Mesenchymal stem cell (in vitro differentiated cells and primary cell): ENCODE measurements around the gene NLRP5.
A peak's percentile ranks its signal among the peaks of the same experiment; 100 is the strongest.

ENCODE experiments used
- DNase-seq: peaks from one replicate; pipeline ENCODE4 v3.0.0-alpha.2; 2013
- H2AFZ ChIP-seq: one replicate; pipeline ENCODE4 v1.6.1; 2013; ENCODE audit warnings: low read depth, mild to moderate bottlenecking, control low read depth, inconsistent platforms, low read length, moderate library complexity
- H2AK5ac ChIP-seq: 2 replicates; pipeline ENCODE4 v1.6.1; 2013; ENCODE audit warnings: low read length, moderate library complexity, mild to moderate bottlenecking, inconsistent platforms; ENCODE audit not compliant: severe bottlenecking
- H2BK120ac ChIP-seq: one replicate; pipeline ENCODE4 v1.6.1; 2013; ENCODE audit warnings: low read depth, mild to moderate bottlenecking, inconsistent platforms, low read length, moderate library complexity
- H2BK12ac ChIP-seq, 2 experiments: one replicate each; pipeline ENCODE4 v1.6.1; 2013; ENCODE audit warnings: inconsistent platforms in 2 of 2, low read length in 2 of 2, mild to moderate bottlenecking in 2 of 2, moderate library complexity in 2 of 2, control low read depth in 1 of 2
- H2BK15ac ChIP-seq: one replicate; pipeline ENCODE4 v1.6.1; 2013; ENCODE audit warnings: mild to moderate bottlenecking, low read depth, inconsistent platforms; ENCODE audit not compliant: poor library complexity, severe bottlenecking
- H2BK5ac ChIP-seq: 2 replicates; pipeline ENCODE4 v1.6.1; 2013; ENCODE audit warnings: low read depth, mild to moderate bottlenecking, low read length, control low read depth, inconsistent platforms; ENCODE audit not compliant: poor library complexity, severe bottlenecking
- H3K14ac ChIP-seq, 2 experiments: one replicate each; pipeline ENCODE4 v1.6.1; 2013; ENCODE audit warnings: inconsistent platforms in 2 of 2, low read length in 2 of 2, control low read depth in 1 of 2, mild to moderate bottlenecking in 1 of 2, moderate library complexity in 1 of 2
- H3K18ac ChIP-seq, 2 experiments: one replicate each; pipeline ENCODE4 v1.6.1; 2013; ENCODE audit warnings: inconsistent platforms in 2 of 2, low read length in 2 of 2, control low read depth in 1 of 2, low read depth in 1 of 2, mild to moderate bottlenecking in 1 of 2
- H3K23ac ChIP-seq, 2 experiments: one replicate each; pipeline ENCODE4 v1.6.1; 2013; ENCODE audit warnings: inconsistent platforms in 2 of 2, low read length in 2 of 2, mild to moderate bottlenecking in 2 of 2, moderate library complexity in 2 of 2, control low read depth in 1 of 2
- H3K27ac ChIP-seq: 2 replicates; pipeline ENCODE4 v1.5.1; 2013; ENCODE audit warnings: mild to moderate bottlenecking, moderate library complexity, low read length, control low read depth, inconsistent platforms; ENCODE audit not compliant: poor library complexity, severe bottlenecking
- H3K27me3 ChIP-seq, 2 experiments: 2 replicates each; pipeline versions ENCODE4 v1.6.1 to v1.7.0; 2013; ENCODE audit warnings: low read length in 2 of 2, mild to moderate bottlenecking in 2 of 2, moderate library complexity in 2 of 2, control low read depth in 1 of 2, inconsistent platforms in 1 of 2; ENCODE audit not compliant: control insufficient read depth in 1 of 2, insufficient read depth in 1 of 2
- H3K36me3 ChIP-seq, 2 experiments: 2 replicates each; pipeline versions ENCODE4 v1.6.1 to v1.7.0; 2013; ENCODE audit warnings: low read length in 2 of 2, control low read depth in 1 of 2, inconsistent platforms in 1 of 2, low read depth in 1 of 2, mild to moderate bottlenecking in 1 of 2; ENCODE audit not compliant: insufficient read depth in 2 of 2, control insufficient read depth in 1 of 2
- H3K4ac ChIP-seq, 2 experiments: one replicate each; pipeline ENCODE4 v1.6.1; 2013; ENCODE audit warnings: inconsistent platforms in 2 of 2, low read length in 2 of 2, mild to moderate bottlenecking in 2 of 2, moderate library complexity in 2 of 2, control low read depth in 1 of 2, low read depth in 1 of 2
- H3K4me1 ChIP-seq: 2 replicates; pipeline ENCODE4 v1.6.1; 2013; ENCODE audit warnings: low read depth, low read length, control low read depth; ENCODE audit not compliant: control insufficient read depth, insufficient read depth
- H3K4me2 ChIP-seq: 2 replicates; pipeline ENCODE4 v1.6.1; 2013; ENCODE audit warnings: low read length, mild to moderate bottlenecking, inconsistent platforms; ENCODE audit not compliant: poor library complexity, severe bottlenecking
- H3K4me3 ChIP-seq, 2 experiments: 2 replicates each; pipeline versions ENCODE4 v1.5.1 to v1.7.0; 2013; ENCODE audit warnings: low read length in 2 of 2, mild to moderate bottlenecking in 2 of 2, control low read depth in 1 of 2, low read depth in 1 of 2; ENCODE audit not compliant: insufficient read depth in 1 of 2
- H3K79me1 ChIP-seq: replicated peaks from 2 replicates; pipeline ENCODE4 v1.6.1; 2013; ENCODE audit warnings: mild to moderate bottlenecking, control low read depth, low read length, inconsistent platforms; ENCODE audit not compliant: poor library complexity, severe bottlenecking
- H3K9ac ChIP-seq: 2 replicates; pipeline ENCODE4 v1.7.0; 2013; ENCODE audit warnings: mild to moderate bottlenecking, low read length, moderate library complexity
- H3K9me3 ChIP-seq: 2 replicates; pipeline ENCODE4 v1.7.0; 2013; ENCODE audit warnings: mild to moderate bottlenecking, low read length; ENCODE audit not compliant: control insufficient read depth
- H4K8ac ChIP-seq: one replicate; pipeline ENCODE4 v1.6.1; 2013; ENCODE audit warnings: inconsistent platforms, mild to moderate bottlenecking, low read length, moderate library complexity
- H4K91ac ChIP-seq: one replicate; pipeline ENCODE4 v1.6.1; 2013; ENCODE audit warnings: mild to moderate bottlenecking, low read length, inconsistent platforms
- WGBS: methylation state at CpG from one replicate; pipeline ENCODE4 v1.1.7; 2013; ENCODE audit warnings: mixed read lengths; 5-methylcytosine and 5-hydroxymethylcytosine counted together

Gene NLRP5

GRCh38 chr19:56079609-56080008 lies 93.0 kb downstream of the NLRP5 start:
- Histone ChIP-seq H3K27ac (no peak overlapping the region), H2BK15ac (no peak overlapping the region), H2AK5ac (no peak overlapping the region), H2BK12ac (no peak overlapping the region), H3K27me3 (no peaks in the 10 kb centered on the region), H2AFZ (no peak overlapping the region), H3K9ac (no peak overlapping the region), H3K79me1 (no peaks in the 10 kb centered on the region), H4K8ac (no peak overlapping the region), H3K36me3 (peaks cover 0 to under 1% of the 10 kb centered on the region in 2 experiments), H3K23ac (no peak overlapping the region), H4K91ac (no peak overlapping the region), H3K9me3 (no peaks in the 10 kb centered on the region), H3K4me3 (no peak overlapping the region), H3K14ac (no peak overlapping the region), H2BK5ac (no peak overlapping the region), H3K4me1 (peaks cover 14% of the 10 kb centered on the region), H3K4me2 (no peak overlapping the region), H3K4ac (no peak overlapping the region), H2BK120ac (no peak overlapping the region), H3K18ac (no peak overlapping the region)
- no peak for DNase-seq
- 70% methylated on average over 6 of the region's 7 CpGs for WGBS

GRCh38 chr19:56080669-56081401 lies 94.3 kb downstream of the NLRP5 start:
- Histone ChIP-seq H2BK5ac (no peak overlapping the region), H3K23ac (peak overlapping the region in 1 of 2 experiments; percentile 6), H2AFZ (peak overlapping the region; percentile 87), H3K14ac (peak overlapping the region in 1 of 2 experiments; percentile 30), H3K79me1 (peaks cover 9% of the 10 kb centered on the region), H3K27me3 (no peaks in the 10 kb centered on the region), H3K9me3 (no peaks in the 10 kb centered on the region), H2BK12ac (no peak overlapping the region), H4K91ac (no peak overlapping the region), H2AK5ac (no peak overlapping the region), H2BK15ac (no peak overlapping the region), H3K27ac (no peak overlapping the region), H3K18ac (peak overlapping the region in 1 of 2 experiments; percentile 84), H2BK120ac (no peak overlapping the region), H3K4me1 (peaks cover 22% of the 10 kb centered on the region), H3K9ac (peak overlapping the region; percentile 84), H3K36me3 (peaks cover 0 to 12% of the 10 kb centered on the region in 2 experiments), H3K4ac (no peak overlapping the region), H4K8ac (peak overlapping the region; percentile 1), H3K4me3 (peak overlapping the region; percentile 15 to 76), H3K4me2 (peak overlapping the region; percentile 48)
- 8% methylated on average over 34 of the region's 36 CpGs for WGBS
- DNase-seq: peak; percentile 90

- Histone ChIP-seq H2BK15ac (no peak overlapping the region), H3K18ac (no peak overlapping the region), H3K4me3 (no peak overlapping the region), H3K4me2 (no peak overlapping the region), H3K27ac (no peak overlapping the region), H3K9me3 (no peaks in the 10 kb centered on the region), H3K9ac (no peak overlapping the region), H3K4me1 (peaks cover 22% of the 10 kb centered on the region), H4K91ac (no peak overlapping the region), H3K4ac (no peak overlapping the region), H3K23ac (no peak overlapping the region), H2BK5ac (no peak overlapping the region), H3K79me1 (peaks cover 29% of the 10 kb centered on the region), H2BK120ac (no peak overlapping the region), H2AK5ac (no peak overlapping the region), H3K27me3 (no peaks in the 10 kb centered on the region), H4K8ac (no peak overlapping the region), H2BK12ac (no peak overlapping the region), H3K36me3 (peaks cover 3 to 37% of the 10 kb centered on the region in 2 experiments), H3K14ac (no peak overlapping the region), H2AFZ (no peak overlapping the region)
- DNase-seq: no peak
- 100% methylated on average over 1 of the region's 9 CpGs for WGBS
Observed at GRCh38 chr19:56083668-56084067, 97.1 kb downstream of the NLRP5 start.

GRCh38 chr19:56084835-56085536 lies 98.4 kb downstream of the NLRP5 start:
- H3K4me1 ChIP-seq: peaks cover 23% of the 10 kb centered on the region
- no peak overlapping the region for H3K27ac ChIP-seq
- H4K8ac ChIP-seq: no peak overlapping the region
- no peak overlapping the region for H2BK5ac ChIP-seq
- H2BK15ac ChIP-seq: no peak overlapping the region
- no peak overlapping the region for H2AK5ac ChIP-seq
- H3K9ac ChIP-seq: no peak overlapping the region
- H2AFZ ChIP-seq: no peak overlapping the region
- no peak overlapping the region for H3K18ac ChIP-seq
- no peak overlapping the region for H3K23ac ChIP-seq
- H3K14ac ChIP-seq: no peak overlapping the region
- peaks cover 38% of the 10 kb centered on the region for H3K79me1 ChIP-seq
- no peak overlapping the region for H4K91ac ChIP-seq
- peaks cover 3 to 50% of the 10 kb centered on the region in 2 experiments for H3K36me3 ChIP-seq
- DNase-seq: no peak
- no peaks in the 10 kb centered on the region for H3K9me3 ChIP-seq
- WGBS: 85% methylated on average over 18 of the region's 18 CpGs
- no peak overlapping the region for H2BK12ac ChIP-seq
- no peak overlapping the region for H2BK120ac ChIP-seq
- H3K4ac ChIP-seq: no peak overlapping the region
- no peak overlapping the region for H3K4me2 ChIP-seq
- no peaks in the 10 kb centered on the region for H3K27me3 ChIP-seq
- H3K4me3 ChIP-seq: no peak overlapping the region
